ENCODE measurements around the gene C21orf91. TPM values are rescaled to one million over a fixed set of nuclear protein-coding genes. Genes with fewer than 3 reads are reported as not detected.

C21orf91 gene
- polyA plus RNA-seq, 3 donors: 4.6 to 22.3 (median 18.9) TPM

GRCh38 chr21:17745086-17745485, 74.1 kb downstream of the C21orf91 start:
- Mint-ChIP-seq H3K36me3 (no peaks in the 10 kb centered on the region), H3K27me3 (ENCODE audit: low read depth in 3 of 3) (peaks cover 0 to 3% (median 1%) of the 10 kb centered on the region in 3 donors), H3K9me3 (peaks cover 0 to 28% (median 16%) of the 10 kb centered on the region in 7 donors), H3K27ac (no peak overlapping the region), H3K4me3 (no peak overlapping the region), H3K4me1 (peaks cover 5% of the 10 kb centered on the region)
- WGBS (ENCODE audit: insufficient coverage): 94% methylated on average over 3 of the region's 6 CpGs
- no peak overlapping the region for H3K27ac ChIP-seq (ENCODE audit: low read depth in 1 of 2, low read length in 2 of 2)
- no peak overlapping the region for H3K4me3 ChIP-seq (replicated peaks in 1 of 3; ENCODE audit: low read depth in 2 of 3, low read length in 3 of 3)
- H2AFZ ChIP-seq (ENCODE audit: insufficient read depth, low read depth, low read length, poor library complexity, severe bottlenecking): no peak overlapping the region
- H3K4me1 ChIP-seq (ENCODE audit: control insufficient read depth in 1 of 2, insufficient read depth in 2 of 2, low read length in 2 of 2): no peaks in the 10 kb centered on the region
- no peaks in the 10 kb centered on the region for H3K27me3 ChIP-seq (ENCODE audit: control insufficient read depth in 2 of 2, insufficient read depth in 2 of 2, low read length in 2 of 2)
- no peaks in the 10 kb centered on the region for H4K20me1 ChIP-seq (ENCODE audit: insufficient read depth, low read length)
- intact Hi-C loops (cut with micrococcal nuclease): no loop called here
- no peak overlapping the region for H3K9ac ChIP-seq (ENCODE audit: insufficient read depth, low read length, poor library complexity, severe bottlenecking)
- no peaks in the 10 kb centered on the region for H3K36me3 ChIP-seq (replicated peaks in 1 of 2; ENCODE audit: control insufficient read depth in 1 of 2, insufficient read depth in 2 of 2, low read length in 2 of 2)
- no peaks in the 10 kb centered on the region for H3K79me2 ChIP-seq (ENCODE audit: insufficient read depth, low read length)
- no peak for TF ChIP-seq CTCF (IDR thresholded peaks at IDR 0.05)
- peaks cover 0 to 7% of the 10 kb centered on the region in 2 donors for H3K9me3 ChIP-seq (replicated peaks in 1 of 2; ENCODE audit: control insufficient read depth in 1 of 2, insufficient read depth in 1 of 2, low read length in 2 of 2)
- DNase-seq: no peak
- H3K4me2 ChIP-seq (replicated peaks; ENCODE audit: extremely low read depth, low read length, poor library complexity, severe bottlenecking): no peak overlapping the region

GRCh38 chr21:17742940-17743592, 76.1 kb downstream of the C21orf91 start:
- Histone ChIP-seq H3K9me3 (replicated peaks in 1 of 2; ENCODE audit: control insufficient read depth in 1 of 2, insufficient read depth in 1 of 2, low read length in 2 of 2) (peaks cover 0 to 7% of the 10 kb centered on the region in 2 donors), H3K9ac (ENCODE audit: insufficient read depth, low read length, poor library complexity, severe bottlenecking) (no peak overlapping the region), H4K20me1 (ENCODE audit: insufficient read depth, low read length) (no peaks in the 10 kb centered on the region), H3K27ac (ENCODE audit: low read depth in 1 of 2, low read length in 2 of 2) (no peak overlapping the region), H3K4me1 (ENCODE audit: control insufficient read depth in 1 of 2, insufficient read depth in 2 of 2, low read length in 2 of 2) (no peaks in the 10 kb centered on the region), H3K4me3 (replicated peaks in 1 of 3; ENCODE audit: low read depth in 2 of 3, low read length in 3 of 3) (no peak overlapping the region), H3K27me3 (ENCODE audit: control insufficient read depth in 2 of 2, insufficient read depth in 2 of 2, low read length in 2 of 2) (no peaks in the 10 kb centered on the region), H2AFZ (ENCODE audit: insufficient read depth, low read depth, low read length, poor library complexity, severe bottlenecking) (no peak overlapping the region), H3K36me3 (replicated peaks in 1 of 2; ENCODE audit: control insufficient read depth in 1 of 2, insufficient read depth in 2 of 2, low read length in 2 of 2) (no peaks in the 10 kb centered on the region), H3K79me2 (ENCODE audit: insufficient read depth, low read length) (no peaks in the 10 kb centered on the region), H3K4me2 (replicated peaks; ENCODE audit: extremely low read depth, low read length, poor library complexity, severe bottlenecking) (no peak overlapping the region)
- Mint-ChIP-seq H3K9me3 (peaks cover 2 to 22% (median 10%) of the 10 kb centered on the region in 7 donors), H3K27ac (no peak overlapping the region), H3K36me3 (no peaks in the 10 kb centered on the region), H3K4me3 (no peak overlapping the region), H3K27me3 (ENCODE audit: low read depth in 3 of 3) (peaks cover 0 to 3% (median 1%) of the 10 kb centered on the region in 3 donors), H3K4me1 (peaks cover 5% of the 10 kb centered on the region)
- TF ChIP-seq CTCF (IDR thresholded peaks at IDR 0.05): no peak
- no CpG with 5 or more reads among the region's 2 CpGs for WGBS (ENCODE audit: insufficient coverage)
- no peak for DNase-seq
- intact Hi-C loops (cut with micrococcal nuclease): no loop called here

All from CD14-positive monocyte (primary cell).